ENCODE results near the gene RBFOX2. TPM values are rescaled to one million over a fixed set of nuclear protein-coding genes. Genes with fewer than 3 reads are reported as not detected.

Gene RBFOX2
- total and polyA plus RNA-seq, 2 donors from 2014 or later = 17.2 to 68.6 TPM

- H3K27ac ChIP-seq (ENCODE audit: low read depth in 2 of 2, low read length in 2 of 2) = peak overlapping the region; percentile 77 to 82
- H3K36me3 ChIP-seq (ENCODE audit: control insufficient read depth in 2 of 3, insufficient read depth in 3 of 3, low read length in 3 of 3) = no peaks in the 10 kb centered on the region
- TF ChIP-seq CTCF (IDR thresholded peaks at IDR 0.05; ENCODE audit: borderline replicate concordance, extremely low read depth, insufficient read depth) = no peak
- peak in 2 of 5 donors; percentile 19 to 50 for DNase-seq
- H3K4me1 ChIP-seq (ENCODE audit: control insufficient read depth in 2 of 3, insufficient read depth in 2 of 3, low read depth in 1 of 3, low read length in 3 of 3) = peaks cover 4 to 13% (median 6%) of the 10 kb centered on the region in 3 donors
- intact Hi-C loops (cut with DNase I) = no loop called here
- H3K4me3 ChIP-seq (ENCODE audit: low read length in 3 of 3) = peak overlapping the region; percentile 78 to 83 (median 78)
- no peaks in the 10 kb centered on the region for H3K27me3 ChIP-seq (ENCODE audit: control insufficient read depth, insufficient read depth, low read length)
- no peak for FAIRE-seq
- H3K9ac ChIP-seq (ENCODE audit: low read length in 3 of 3) = peak overlapping the region; percentile 64 to 94 (median 87)
- H3K9me3 ChIP-seq (ENCODE audit: control insufficient read depth in 2 of 3, insufficient read depth in 1 of 3, low read length in 3 of 3) = no peaks in the 10 kb centered on the region
These were observed 1.1 kb downstream of the RBFOX2 start for GRCh38 chr22:36027579-36027934.

- H3K4me3 ChIP-seq (ENCODE audit: low read length in 3 of 3) = peak overlapping the region; percentile 78 to 83 (median 78)
- intact Hi-C loops (cut with DNase I) = no loop called here
- H3K9me3 ChIP-seq (ENCODE audit: control insufficient read depth in 2 of 3, insufficient read depth in 1 of 3, low read length in 3 of 3) = no peaks in the 10 kb centered on the region
- H3K9ac ChIP-seq (ENCODE audit: low read length in 3 of 3) = peak overlapping the region; percentile 37 to 87 (median 64)
- H3K27ac ChIP-seq (ENCODE audit: low read depth in 2 of 2, low read length in 2 of 2) = peak overlapping the region in 1 of 2 donors; percentile 49
- H3K27me3 ChIP-seq (ENCODE audit: control insufficient read depth, insufficient read depth, low read length) = no peaks in the 10 kb centered on the region
- peaks cover 9 to 17% (median 14%) of the 10 kb centered on the region in 3 donors for H3K4me1 ChIP-seq (ENCODE audit: control insufficient read depth in 2 of 3, insufficient read depth in 2 of 3, low read depth in 1 of 3, low read length in 3 of 3)
- FAIRE-seq = no peak
- no peaks in the 10 kb centered on the region for H3K36me3 ChIP-seq (ENCODE audit: control insufficient read depth in 2 of 3, insufficient read depth in 3 of 3, low read length in 3 of 3)
- TF ChIP-seq CTCF (IDR thresholded peaks at IDR 0.05; ENCODE audit: borderline replicate concordance, extremely low read depth, insufficient read depth) = no peak
- DNase-seq = peak in 1 of 5 donors; percentile 77
These were observed 1.9 kb downstream of the RBFOX2 start for GRCh38 chr22:36026741-36027140.

GRCh38 chr22:36022697-36023096 is 5.9 kb downstream of the RBFOX2 start:
- H3K4me1 ChIP-seq (ENCODE audit: control insufficient read depth in 2 of 3, insufficient read depth in 2 of 3, low read depth in 1 of 3, low read length in 3 of 3) = peaks cover 18 to 23% (median 23%) of the 10 kb centered on the region in 3 donors
- H3K9me3 ChIP-seq (ENCODE audit: control insufficient read depth in 2 of 3, insufficient read depth in 1 of 3, low read length in 3 of 3) = no peaks in the 10 kb centered on the region
- H3K4me3 ChIP-seq (ENCODE audit: low read length in 3 of 3) = no peak overlapping the region
- no peaks in the 10 kb centered on the region for H3K36me3 ChIP-seq (ENCODE audit: control insufficient read depth in 2 of 3, insufficient read depth in 3 of 3, low read length in 3 of 3)
- no peaks in the 10 kb centered on the region for H3K27me3 ChIP-seq (ENCODE audit: control insufficient read depth, insufficient read depth, low read length)
- H3K9ac ChIP-seq (ENCODE audit: low read length in 3 of 3) = no peak overlapping the region
- DNase-seq (no peak), FAIRE-seq (no peak)
- intact Hi-C loops (cut with DNase I) = no loop called here
- no peak for TF ChIP-seq CTCF (IDR thresholded peaks at IDR 0.05; ENCODE audit: borderline replicate concordance, extremely low read depth, insufficient read depth)
- H3K27ac ChIP-seq (ENCODE audit: low read depth in 2 of 2, low read length in 2 of 2) = no peak overlapping the region

- Histone ChIP-seq H3K27me3 (ENCODE audit: control insufficient read depth, insufficient read depth, low read length) (no peaks in the 10 kb centered on the region), H3K4me3 (ENCODE audit: low read length in 3 of 3) (no peak overlapping the region), H3K27ac (ENCODE audit: low read depth in 2 of 2, low read length in 2 of 2) (no peak overlapping the region), H3K36me3 (ENCODE audit: control insufficient read depth in 2 of 3, insufficient read depth in 3 of 3, low read length in 3 of 3) (no peaks in the 10 kb centered on the region), H3K4me1 (ENCODE audit: control insufficient read depth in 2 of 3, insufficient read depth in 2 of 3, low read depth in 1 of 3, low read length in 3 of 3) (peaks cover 18 to 21% (median 20%) of the 10 kb centered on the region in 3 donors), H3K9me3 (ENCODE audit: control insufficient read depth in 2 of 3, insufficient read depth in 1 of 3, low read length in 3 of 3) (no peaks in the 10 kb centered on the region), H3K9ac (ENCODE audit: low read length in 3 of 3) (no peak overlapping the region)
- intact Hi-C loops (cut with DNase I) = no loop called here
- no peak for DNase-seq
- no peak for TF ChIP-seq CTCF (IDR thresholded peaks at IDR 0.05; ENCODE audit: borderline replicate concordance, extremely low read depth, insufficient read depth)
- no peak for FAIRE-seq
These were observed 6.5 kb downstream of the RBFOX2 start for GRCh38 chr22:36022162-36022561.
